Measurements from ENCODE around the gene RPRD1B.

- TF ChIP-seq, protein P1, sequence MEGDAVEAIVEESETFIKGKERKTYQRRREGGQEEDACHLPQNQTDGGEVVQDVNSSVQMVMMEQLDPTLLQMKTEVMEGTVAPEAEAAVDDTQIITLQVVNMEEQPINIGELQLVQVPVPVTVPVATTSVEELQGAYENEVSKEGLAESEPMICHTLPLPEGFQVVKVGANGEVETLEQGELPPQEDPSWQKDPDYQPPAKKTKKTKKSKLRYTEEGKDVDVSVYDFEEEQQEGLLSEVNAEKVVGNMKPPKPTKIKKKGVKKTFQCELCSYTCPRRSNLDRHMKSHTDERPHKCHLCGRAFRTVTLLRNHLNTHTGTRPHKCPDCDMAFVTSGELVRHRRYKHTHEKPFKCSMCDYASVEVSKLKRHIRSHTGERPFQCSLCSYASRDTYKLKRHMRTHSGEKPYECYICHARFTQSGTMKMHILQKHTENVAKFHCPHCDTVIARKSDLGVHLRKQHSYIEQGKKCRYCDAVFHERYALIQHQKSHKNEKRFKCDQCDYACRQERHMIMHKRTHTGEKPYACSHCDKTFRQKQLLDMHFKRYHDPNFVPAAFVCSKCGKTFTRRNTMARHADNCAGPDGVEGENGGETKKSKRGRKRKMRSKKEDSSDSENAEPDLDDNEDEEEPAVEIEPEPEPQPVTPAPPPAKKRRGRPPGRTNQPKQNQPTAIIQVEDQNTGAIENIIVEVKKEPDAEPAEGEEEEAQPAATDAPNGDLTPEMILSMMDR (IDR thresholded peaks at IDR 0.05): no peak
- TF ChIP-seq GABPA (IDR thresholded peaks at IDR 0.05; ENCODE audit: low read depth) (no peak), YY1 (IDR thresholded peaks at IDR 0.05; ENCODE audit: low read depth) (no peak), POLR2AphosphoS5 (IDR thresholded peaks at IDR 0.05; ENCODE audit: low read depth, low read length) (no peak), GATA2 (CRISPR knock-in tag; IDR thresholded peaks at IDR 0.05) (no peak), FOSL2 (IDR thresholded peaks at IDR 0.05; ENCODE audit: borderline replicate concordance, low read depth) (no peak), EZH2phosphoT487 (IDR thresholded peaks at IDR 0.05; ENCODE audit: borderline replicate concordance, low read depth) (no peak), EP300 (IDR thresholded peaks at IDR 0.05; ENCODE audit: borderline replicate concordance in 1 of 2, low read depth in 1 of 2, low read length in 1 of 2) (no peak), NFIC (IDR thresholded peaks at IDR 0.05; ENCODE audit: borderline replicate concordance) (no peak), RAD21 (IDR thresholded peaks at IDR 0.05; ENCODE audit: low read length) (no peak)
- TF ChIP-seq, protein P2, sequence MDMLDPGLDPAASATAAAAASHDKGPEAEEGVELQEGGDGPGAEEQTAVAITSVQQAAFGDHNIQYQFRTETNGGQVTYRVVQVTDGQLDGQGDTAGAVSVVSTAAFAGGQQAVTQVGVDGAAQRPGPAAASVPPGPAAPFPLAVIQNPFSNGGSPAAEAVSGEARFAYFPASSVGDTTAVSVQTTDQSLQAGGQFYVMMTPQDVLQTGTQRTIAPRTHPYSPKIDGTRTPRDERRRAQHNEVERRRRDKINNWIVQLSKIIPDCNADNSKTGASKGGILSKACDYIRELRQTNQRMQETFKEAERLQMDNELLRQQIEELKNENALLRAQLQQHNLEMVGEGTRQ (IDR thresholded peaks at IDR 0.05; ENCODE audit: borderline replicate concordance, low read depth, low read length): no peak
These were observed 26.3 kb downstream of the RPRD1B start for GRCh38 chr20:38059832-38060231.
